Measurements from ENCODE around the gene NHSL2. TPM values are rescaled to one million over a fixed set of nuclear protein-coding genes. Genes with fewer than 3 reads are reported as not detected.

The NHSL2 gene
- total and polyA plus RNA-seq, 2 of the 13 experiments (the other 11 are each of a cell fraction or from before 2014, with no cell fraction given) = not detected

DNA sequence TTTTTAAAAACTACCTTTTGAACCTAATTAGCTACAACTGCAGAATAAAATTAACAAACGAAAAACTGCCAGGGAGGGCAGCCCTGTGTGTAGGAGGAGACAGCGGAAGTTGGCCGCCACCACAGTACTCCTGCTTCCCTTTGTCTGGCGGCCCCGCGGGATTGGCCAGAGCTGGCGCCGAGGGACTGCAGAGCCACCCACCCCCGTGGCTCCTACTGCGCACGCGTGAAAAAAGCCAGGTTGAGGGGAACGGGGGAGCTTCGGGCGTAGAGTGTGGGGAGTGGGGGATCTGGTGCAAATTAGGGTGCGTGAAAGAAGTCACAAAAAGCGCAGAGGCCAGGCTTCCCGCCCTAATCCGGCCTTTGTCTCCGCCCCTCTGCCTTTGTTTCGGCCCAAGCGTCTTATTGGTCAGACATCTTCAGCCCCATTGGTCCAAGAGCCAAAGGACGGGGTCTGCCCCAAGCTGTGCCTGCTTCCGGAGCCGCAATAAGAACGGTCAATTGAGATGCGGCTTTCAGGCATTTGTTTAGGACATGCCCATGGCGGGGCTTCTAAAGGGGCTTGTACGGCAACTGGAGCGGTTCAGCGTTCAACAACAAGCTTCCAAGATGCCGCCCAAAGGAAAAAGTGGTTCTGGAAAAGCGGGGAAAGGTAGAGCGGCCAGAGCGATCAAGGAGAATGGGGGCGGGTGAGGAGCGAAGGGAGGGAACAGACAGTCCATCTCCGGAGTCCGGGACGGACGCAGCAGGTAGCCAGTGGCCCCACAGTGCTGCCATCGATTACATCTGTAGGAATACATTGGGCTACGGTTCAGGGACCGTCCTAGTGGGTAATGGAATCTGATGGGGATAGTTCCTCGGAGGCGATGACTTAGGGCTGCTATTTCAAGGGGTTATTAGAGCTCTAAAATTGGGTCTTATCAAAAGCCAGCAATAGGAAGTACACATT is 270.8 kb downstream of the NHSL2 start, which contains the start of gene PIN4 (continued):
- TF ChIP-seq, protein P1, sequence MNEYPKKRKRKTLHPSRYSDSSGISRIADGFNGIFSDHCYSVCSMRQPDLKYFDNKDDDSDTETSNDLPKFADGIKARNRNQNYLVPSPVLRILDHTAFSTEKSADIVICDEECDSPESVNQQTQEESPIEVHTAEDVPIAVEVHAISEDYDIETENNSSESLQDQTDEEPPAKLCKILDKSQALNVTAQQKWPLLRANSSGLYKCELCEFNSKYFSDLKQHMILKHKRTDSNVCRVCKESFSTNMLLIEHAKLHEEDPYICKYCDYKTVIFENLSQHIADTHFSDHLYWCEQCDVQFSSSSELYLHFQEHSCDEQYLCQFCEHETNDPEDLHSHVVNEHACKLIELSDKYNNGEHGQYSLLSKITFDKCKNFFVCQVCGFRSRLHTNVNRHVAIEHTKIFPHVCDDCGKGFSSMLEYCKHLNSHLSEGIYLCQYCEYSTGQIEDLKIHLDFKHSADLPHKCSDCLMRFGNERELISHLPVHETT (CRISPR knock-in tag; conservative IDR thresholded peaks at IDR 0.05) = no peak
- TF ChIP-seq ZNF333 (CRISPR knock-in tag; IDR thresholded peaks at IDR 0.05; ENCODE audit: borderline replicate concordance) (no peak), ZNF891 (CRISPR knock-in tag; IDR thresholded peaks at IDR 0.05) (no peak), EHMT2 (IDR thresholded peaks at IDR 0.05; ENCODE audit: borderline replicate concordance, low read depth, low read length) (no peak), HDAC1 (CRISPR knock-in tag; IDR thresholded peaks at IDR 0.05) (peak; percentile 58; the same call in 1 of the 2 replicates), ZKSCAN5 (CRISPR knock-in tag; IDR thresholded peaks at IDR 0.05) (no peak), TBP (CRISPR knock-in tag; IDR thresholded peaks at IDR 0.05) (no peak), ZNF550 (CRISPR knock-in tag; IDR thresholded peaks at IDR 0.05; ENCODE audit: borderline replicate concordance) (no peak), SIN3A (IDR thresholded peaks at IDR 0.05; ENCODE audit: borderline replicate concordance, low read depth, low read length) (peak; percentile 68; the same call in 1 of the 2 replicates), ZNF83 (CRISPR knock-in tag; IDR thresholded peaks at IDR 0.05; ENCODE audit: borderline replicate concordance) (no peak), ZNF567 (CRISPR knock-in tag; IDR thresholded peaks at IDR 0.05; ENCODE audit: borderline replicate concordance) (no peak), CEBPB (IDR thresholded peaks at IDR 0.05; ENCODE audit: borderline replicate concordance, low read depth, low read length) (no peak), NFYC (CRISPR knock-in tag; IDR thresholded peaks at IDR 0.05) (peak; percentile 82), SMAD3 (CRISPR knock-in tag; IDR thresholded peaks at IDR 0.05) (no peak), RFXANK (CRISPR knock-in tag; IDR thresholded peaks at IDR 0.05) (no peak), FOXK1 (CRISPR knock-in tag; IDR thresholded peaks at IDR 0.05; ENCODE audit: borderline replicate concordance, low read depth) (peak; percentile 49; the same call in 1 of the 2 replicates), ZKSCAN8 (CRISPR knock-in tag; IDR thresholded peaks at IDR 0.05; ENCODE audit: borderline replicate concordance) (no peak), NR2F6 (IDR thresholded peaks at IDR 0.05) (no peak), NR2F6 (CRISPR knock-in tag; IDR thresholded peaks at IDR 0.05) (no peak), POLR2AphosphoS5 (IDR thresholded peaks at IDR 0.05; ENCODE audit: low read depth, low read length) (peak; percentile 57), ZNF510 (CRISPR knock-in tag; IDR thresholded peaks at IDR 0.05; ENCODE audit: low read depth) (no peak)
- TF ChIP-seq, protein P2, sequence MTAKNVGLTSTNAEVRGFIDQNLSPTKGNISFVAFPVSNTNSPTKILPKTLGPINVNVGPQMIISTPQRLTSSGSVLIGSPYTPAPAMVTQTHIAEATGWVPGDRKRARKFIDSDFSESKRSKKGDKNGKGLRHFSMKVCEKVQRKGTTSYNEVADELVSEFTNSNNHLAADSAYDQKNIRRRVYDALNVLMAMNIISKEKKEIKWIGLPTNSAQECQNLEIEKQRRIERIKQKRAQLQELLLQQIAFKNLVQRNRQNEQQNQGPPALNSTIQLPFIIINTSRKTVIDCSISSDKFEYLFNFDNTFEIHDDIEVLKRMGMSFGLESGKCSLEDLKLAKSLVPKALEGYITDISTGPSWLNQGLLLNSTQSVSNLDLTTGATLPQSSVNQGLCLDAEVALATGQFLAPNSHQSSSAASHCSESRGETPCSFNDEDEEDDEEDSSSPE (CRISPR knock-in tag; IDR thresholded peaks at IDR 0.05) = peak; percentile 40; the same call in 1 of the 2 replicates
- TF ChIP-seq, protein P3, sequence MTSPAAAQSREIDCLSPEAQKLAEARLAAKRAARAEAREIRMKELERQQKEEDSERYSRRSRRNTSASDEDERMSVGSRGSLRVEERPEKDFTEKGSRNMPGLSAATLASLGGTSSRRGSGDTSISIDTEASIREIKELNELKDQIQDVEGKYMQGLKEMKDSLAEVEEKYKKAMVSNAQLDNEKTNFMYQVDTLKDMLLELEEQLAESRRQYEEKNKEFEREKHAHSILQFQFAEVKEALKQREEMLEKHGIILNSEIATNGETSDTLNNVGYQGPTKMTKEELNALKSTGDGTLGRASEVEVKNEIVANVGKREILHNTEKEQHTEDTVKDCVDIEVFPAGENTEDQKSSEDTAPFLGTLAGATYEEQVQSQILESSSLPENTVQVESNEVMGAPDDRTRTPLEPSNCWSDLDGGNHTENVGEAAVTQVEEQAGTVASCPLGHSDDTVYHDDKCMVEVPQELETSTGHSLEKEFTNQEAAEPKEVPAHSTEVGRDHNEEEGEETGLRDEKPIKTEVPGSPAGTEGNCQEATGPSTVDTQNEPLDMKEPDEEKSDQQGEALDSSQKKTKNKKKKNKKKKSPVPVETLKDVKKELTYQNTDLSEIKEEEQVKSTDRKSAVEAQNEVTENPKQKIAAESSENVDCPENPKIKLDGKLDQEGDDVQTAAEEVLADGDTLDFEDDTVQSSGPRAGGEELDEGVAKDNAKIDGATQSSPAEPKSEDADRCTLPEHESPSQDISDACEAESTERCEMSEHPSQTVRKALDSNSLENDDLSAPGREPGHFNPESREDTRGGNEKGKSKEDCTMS (CRISPR knock-in tag; conservative IDR thresholded peaks at IDR 0.05) = no peak
- TF ChIP-seq, protein P4, sequence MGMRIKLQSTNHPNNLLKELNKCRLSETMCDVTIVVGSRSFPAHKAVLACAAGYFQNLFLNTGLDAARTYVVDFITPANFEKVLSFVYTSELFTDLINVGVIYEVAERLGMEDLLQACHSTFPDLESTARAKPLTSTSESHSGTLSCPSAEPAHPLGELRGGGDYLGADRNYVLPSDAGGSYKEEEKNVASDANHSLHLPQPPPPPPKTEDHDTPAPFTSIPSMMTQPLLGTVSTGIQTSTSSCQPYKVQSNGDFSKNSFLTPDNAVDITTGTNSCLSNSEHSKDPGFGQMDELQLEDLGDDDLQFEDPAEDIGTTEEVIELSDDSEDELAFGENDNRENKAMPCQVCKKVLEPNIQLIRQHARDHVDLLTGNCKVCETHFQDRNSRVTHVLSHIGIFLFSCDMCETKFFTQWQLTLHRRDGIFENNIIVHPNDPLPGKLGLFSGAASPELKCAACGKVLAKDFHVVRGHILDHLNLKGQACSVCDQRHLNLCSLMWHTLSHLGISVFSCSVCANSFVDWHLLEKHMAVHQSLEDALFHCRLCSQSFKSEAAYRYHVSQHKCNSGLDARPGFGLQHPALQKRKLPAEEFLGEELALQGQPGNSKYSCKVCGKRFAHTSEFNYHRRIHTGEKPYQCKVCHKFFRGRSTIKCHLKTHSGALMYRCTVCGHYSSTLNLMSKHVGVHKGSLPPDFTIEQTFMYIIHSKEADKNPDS (CRISPR knock-in tag; IDR thresholded peaks at IDR 0.05) = no peak

All from HepG2 (cell line).